Urothelium cell line (cell line): Measurements from ENCODE around the gene S100A14.

Source experiments
- DNase-seq: peaks from one replicate; pipeline ENCODE4 v3.0.0; 2011; ENCODE audit warnings: low spot score, mixed read lengths
- FAIRE-seq: peaks from 2 replicates; lab custom pipeline; 2011; peaks lifted over from hg19 to GRCh38; lab: Jason Lieb, UNC

Gene S100A14

DNA sequence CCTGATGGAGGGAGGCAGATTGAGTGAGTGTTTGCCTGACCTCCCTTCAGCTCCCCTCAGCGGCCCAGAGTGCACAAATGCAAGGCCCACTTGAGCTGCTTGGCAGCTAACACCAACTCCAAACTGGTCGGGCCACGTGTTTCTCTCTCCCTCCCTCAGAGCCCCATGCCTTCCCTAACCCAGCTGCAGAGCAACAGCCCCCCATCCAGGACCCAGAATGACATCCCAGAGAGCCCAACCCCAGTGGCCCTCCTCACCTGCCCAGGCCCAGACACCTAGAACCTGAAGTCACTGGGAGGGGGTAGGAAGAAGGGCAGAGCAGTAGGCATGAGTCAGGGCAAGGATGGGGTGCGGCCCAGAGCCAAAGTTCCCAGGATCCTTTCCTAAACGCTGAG, 789 bp upstream of the S100A14 start:
- DNase-seq, result no peak
- FAIRE-seq, result no peak

DNA sequence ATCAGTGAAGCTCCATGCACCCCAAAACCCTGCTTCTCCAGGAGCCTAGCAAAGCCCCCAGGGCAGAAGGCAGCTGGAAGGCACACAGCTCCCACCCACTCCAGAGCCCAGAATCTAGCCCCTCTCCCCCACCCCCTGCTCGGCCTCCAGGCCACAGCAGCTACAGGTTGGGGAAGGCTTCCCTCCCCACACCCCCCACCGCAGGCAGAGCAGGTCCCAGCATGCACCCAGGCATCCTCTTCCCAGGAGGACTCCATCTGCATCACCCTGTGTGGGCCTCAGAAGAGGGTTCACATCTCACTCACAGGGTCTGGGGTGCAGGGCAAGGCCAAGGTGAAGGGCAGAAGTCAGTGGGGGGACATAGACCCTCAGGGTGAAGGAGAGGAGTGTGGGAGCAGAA, 719 bp downstream of the S100A14 start:
- FAIRE-seq (no peak), DNase-seq (no peak)

DNA sequence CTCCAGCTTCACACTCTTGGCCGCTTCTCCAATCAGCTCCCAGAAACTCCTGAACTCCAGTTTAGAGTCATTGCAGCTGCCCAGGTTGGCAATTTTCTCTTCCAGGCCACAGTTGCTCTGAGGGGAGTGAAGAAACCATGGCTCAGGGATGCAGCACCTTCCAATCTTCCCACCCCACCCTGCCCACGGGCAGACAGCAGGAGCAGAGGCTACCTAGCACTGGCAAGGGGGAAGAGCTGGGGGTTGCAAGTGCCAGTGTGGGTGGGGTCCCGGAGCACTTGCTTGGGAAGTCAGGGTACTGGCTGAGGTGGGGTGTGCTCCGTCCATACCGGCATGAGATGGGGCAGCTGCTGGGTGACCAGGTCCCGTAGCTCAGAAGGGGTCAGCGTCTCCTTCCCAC, 1.2 kb downstream of the S100A14 start:
- FAIRE-seq (no peak), DNase-seq (no peak)

DNA sequence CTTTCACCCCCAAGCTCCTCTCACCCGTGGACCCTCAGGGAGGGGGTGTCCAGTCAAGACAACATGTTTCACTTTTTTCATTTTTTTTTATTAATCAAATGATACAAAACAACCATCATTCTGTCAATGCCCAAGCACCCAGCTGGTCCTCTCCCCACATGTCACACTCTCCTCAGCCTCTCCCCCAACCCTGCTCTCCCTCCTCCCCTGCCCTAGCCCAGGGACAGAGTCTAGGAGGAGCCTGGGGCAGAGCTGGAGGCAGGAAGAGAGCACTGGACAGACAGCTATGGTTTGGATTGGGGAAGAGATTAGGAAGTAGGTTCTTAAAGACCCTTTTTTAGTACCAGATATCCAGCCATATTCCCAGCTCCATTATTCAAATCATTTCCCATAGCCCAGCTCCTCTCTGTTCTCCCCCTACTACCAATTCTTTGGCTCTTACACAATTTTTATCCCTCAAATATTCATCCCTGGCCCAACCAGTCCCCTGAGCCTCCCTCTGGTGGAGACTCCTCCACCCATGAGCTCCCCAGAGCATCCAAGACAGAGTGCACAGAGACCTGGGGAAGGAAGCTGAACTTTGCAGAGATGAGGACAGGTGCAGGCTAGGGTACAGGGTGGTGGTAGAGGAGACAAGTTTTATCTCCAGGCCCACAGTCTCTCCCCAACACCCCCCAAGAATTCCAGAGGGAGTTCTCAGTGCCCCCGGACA, 1.8 kb downstream of the S100A14 start:
- DNase-seq (no peak), FAIRE-seq (no peak)

DNA sequence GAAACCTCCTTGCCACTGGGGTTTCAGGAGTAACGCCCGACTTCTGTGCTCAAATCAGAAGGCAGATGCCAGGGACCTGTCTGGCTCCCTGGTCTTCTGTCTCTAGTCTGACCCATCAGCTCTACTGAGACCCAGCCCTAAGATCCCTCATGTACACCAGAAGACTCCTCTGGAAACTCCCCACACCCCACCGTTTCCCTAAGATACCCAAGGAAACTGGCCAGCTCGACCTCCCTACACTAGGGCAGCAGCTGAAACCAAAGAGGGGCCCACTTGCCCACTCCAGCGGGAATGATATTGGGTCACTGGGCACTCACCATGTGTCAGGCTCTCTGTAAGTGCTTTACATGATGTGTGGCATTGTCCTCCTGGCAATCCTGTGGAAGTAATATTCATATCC, 2.7 kb downstream of the S100A14 start:
- DNase-seq (no peak), FAIRE-seq (no peak)

DNA sequence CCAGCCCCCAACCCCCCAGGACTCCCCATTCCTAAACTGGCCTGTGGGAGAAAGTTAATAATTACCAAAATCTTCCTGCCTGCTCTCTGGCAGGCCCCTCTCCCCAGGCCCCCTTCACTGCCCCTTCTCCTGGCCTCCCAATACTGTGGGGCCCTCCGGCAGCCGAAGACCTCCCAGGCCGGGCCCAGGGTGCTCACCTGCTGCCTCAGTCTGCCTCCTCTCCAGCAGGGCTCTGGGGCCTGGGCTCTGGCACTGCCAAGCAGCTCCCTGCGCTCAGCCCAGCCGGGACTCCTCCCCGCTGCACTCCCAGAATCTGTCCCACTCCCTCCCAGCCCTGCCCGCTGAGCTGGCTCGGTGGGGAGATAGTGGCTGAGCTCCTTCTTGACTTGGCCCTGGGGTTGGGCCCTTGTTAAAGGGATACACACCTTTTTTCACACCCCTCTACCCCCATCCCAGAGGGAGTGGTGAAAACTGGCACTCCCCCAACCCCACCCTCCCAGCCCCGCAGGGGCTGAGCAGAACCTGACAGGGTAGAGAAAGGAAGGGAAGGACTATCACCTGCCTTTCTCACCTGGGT, 3.3 kb downstream of the S100A14 start, which contains the start of gene S100A16:
Gene S100A16, minus strand, starts transcription at position 383 of the 577 bp plus-strand sequence. CDS start 4,986 bp downstream, outside the sequence.
- DNase-seq, result peak; percentile 87
- FAIRE-seq, result no peak

DNA sequence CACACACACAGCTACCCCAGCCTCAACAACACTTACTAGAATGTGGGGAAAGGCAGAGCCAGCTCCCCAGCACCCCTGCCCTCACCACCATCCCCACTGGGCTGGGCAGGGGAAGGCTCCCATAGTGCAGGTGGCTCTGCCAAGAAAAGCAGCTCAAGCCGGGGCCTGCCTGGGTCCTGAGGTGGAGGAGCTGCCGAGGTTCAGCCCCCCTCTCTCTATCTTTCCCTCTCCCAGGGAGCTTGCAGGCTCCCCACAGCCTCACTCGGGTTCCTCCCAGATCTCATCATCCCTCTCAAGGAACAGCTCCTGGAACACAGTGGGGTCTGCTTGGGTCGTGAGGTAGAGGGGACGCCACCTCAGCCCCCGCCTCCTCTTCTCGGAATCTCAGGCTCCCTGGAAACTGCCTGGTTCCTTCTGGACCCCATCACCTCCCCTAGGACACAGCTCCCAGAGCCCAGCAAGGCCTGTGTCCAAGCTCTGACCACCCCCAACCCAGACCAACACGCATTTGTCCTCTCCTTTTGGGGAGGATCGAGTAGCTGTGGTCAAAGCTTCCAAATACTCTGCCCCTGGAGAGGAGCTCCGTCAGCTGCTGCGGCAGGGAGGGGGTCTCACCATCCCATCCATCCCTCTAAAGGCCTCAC, 3.9 kb downstream of the S100A14 start:
- no peak for FAIRE-seq
- peak; percentile 16 for DNase-seq

DNA sequence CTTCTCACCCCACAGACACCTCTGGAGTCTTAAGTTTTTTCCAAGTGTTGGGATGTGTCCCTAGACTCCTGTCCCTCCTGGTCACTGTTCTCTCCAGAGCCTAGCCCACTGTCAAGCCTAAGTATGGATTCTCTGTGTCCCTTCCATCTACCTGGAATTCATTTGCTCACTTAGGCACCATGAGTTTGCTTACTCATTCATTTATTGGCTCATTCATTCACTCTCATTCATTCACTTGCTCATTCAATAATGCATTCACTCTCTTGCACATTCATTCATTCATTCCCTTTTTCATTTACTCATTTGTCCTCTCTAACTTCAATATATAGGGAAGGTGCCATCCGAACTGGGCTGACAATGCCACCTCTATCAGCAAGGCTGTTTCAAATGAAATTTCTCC, 4.8 kb downstream of the S100A14 start:
- DNase-seq (no peak), FAIRE-seq (peak; percentile 32)

DNA sequence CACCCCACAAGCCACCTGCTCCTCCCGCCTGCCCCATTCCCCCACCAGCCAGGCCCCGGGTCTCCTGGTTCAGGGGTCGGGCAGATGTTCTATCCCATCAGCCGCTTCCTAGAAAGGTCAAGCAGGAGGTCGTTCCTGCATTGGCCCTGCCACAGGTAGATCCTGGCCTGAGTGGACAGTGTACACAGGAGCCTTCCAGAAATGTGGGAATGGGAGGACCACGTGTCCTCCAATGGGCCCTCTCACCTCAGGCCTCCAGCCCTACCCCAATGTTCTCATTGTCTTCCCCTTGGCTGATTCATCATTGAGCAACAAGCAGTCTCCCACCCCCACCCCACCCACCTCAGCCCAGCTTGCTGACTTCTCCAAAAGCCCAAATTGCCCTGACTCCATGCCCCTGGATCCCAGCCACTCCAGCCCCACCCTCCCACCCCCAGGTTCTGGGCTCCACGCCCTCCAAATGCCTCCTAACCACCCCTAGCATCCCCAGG, 5.3 kb downstream of the S100A14 start:
- FAIRE-seq, result no peak

DNA sequence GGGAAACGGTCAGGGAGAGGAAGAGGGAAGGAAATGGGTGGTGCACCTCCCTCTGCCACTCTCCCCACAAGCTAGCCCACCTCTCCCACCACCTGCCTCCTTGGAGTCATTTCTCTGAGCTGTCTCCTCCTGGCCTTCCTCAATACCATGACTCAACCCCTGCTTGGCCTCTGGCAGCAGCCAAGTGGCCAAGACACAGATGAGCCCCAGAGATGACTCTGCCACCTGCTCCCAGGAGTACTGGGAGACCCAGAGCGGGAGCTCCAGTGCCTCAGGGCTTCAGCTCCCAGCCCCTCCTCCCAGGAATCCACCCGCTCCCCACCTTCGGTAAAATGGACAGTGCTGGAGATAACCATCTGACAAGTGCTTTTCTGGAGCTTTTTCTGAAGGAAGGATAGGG, 5.8 kb downstream of the S100A14 start:
- DNase-seq, result peak; percentile 18
- no peak for FAIRE-seq

More for the DNA sequence above, 5.3 kb downstream of the S100A14 start:
- peak; percentile 41 for DNase-seq

DNA sequence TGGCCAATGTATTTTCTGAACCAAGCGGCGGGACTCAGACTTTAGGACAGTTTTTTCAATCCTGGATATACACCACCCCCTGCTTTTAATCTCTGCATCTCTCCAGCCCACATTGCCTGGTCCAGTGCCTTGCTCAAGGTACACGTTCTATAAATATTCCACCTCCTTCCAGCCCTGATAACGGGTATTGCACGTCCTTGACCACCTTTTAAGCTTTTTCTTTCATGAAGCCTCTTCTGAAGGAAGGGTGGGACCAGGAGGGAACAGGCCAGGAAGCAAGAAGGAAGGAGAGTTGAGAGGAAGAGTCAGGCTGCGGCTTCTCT, 6.6 kb downstream of the S100A14 start:
- FAIRE-seq, result no peak
- no peak for DNase-seq

DNA sequence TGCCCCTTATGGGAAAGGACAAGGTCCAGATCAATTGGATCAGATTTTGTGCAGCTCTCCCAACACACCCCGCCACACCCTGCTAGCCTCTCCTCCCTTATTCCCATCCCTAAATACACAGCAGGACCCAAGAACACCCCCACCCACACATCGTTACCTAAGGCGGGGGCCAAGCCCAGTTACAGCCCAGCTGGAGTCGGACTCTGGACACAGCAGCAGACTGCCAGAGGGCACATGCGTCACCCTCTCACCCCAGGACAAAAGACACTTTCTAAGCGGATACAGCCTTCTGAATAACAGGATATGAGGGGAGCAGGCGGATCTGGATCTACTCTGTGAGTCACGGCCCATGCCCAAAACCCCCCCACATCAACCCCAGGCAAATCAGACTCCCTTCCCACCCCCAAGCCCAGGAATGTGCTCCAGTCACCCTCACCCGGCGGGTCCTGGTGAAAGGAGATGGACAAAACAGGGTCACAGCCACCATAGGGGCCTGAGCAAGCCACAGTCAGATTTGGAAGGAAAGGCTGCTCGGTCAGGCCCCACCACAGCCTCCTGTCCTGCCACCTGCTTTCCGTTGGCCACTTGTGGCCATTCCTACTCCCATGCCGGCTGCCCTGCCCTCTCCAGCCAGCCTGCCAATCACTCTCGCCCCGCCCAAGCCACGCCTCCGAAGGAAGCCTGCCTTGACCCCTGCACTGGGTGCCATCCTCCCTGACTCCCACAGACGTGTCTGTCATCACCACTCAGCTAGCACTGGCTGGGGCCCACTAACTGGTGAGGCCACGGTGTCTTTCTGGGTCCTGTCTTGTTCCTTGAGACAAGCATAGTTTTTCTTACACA, 7.2 kb downstream of the S100A14 start:
- FAIRE-seq, result peak; percentile 68
- DNase-seq, result peak; percentile 93

DNA sequence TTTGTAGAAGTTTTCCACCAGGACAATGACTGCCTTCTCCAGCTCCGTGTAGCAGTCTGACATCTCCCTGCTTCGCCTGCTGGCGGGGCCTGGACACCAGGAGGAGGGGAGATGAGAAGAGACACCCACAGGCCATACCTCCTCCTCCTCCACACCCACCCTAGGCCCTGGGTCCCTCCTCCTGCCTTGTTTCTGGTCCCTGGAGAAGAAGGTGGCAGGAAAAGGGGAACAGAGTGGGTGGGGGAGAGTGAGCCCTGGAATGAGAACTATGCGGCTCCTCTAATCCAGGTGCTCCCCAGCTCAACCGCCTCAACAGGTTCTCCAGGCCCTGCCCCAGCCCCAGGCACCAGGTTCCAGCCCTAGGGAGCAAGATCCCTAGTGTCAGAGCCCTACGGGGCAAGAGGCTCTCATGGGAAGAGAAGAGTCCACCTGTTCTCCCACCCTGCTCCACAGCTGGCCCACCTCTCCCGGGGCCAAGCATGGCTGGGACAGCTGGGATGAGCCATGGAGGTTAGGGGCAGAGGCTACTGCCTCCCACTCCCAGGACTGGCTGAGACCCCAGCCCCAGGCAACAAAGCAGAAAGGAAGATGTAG, 7.9 kb downstream of the S100A14 start:
- no peak for FAIRE-seq
- peak; percentile 61 for DNase-seq

DNA sequence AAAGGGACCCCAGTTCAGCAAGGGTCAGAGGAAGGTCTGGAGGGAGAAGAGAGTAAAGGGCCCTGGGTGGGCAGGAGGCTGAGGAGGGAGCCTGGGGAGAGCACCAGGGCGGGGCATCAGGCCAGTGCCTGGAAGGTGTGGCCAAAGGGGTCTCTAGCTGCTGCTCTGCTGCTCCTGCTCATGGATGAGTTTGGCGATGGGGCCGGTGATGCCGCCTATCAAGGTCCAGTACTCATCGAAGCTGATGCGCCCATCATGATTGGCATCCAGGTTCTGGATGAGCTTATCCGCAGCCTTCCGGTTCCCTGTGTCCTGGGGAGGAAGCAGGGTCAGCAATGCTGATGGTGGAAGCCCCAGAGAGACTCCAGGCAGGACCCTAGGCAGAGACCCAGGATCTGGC, 8.7 kb downstream of the S100A14 start:
- FAIRE-seq (no peak), DNase-seq (peak; percentile 3)

DNA sequence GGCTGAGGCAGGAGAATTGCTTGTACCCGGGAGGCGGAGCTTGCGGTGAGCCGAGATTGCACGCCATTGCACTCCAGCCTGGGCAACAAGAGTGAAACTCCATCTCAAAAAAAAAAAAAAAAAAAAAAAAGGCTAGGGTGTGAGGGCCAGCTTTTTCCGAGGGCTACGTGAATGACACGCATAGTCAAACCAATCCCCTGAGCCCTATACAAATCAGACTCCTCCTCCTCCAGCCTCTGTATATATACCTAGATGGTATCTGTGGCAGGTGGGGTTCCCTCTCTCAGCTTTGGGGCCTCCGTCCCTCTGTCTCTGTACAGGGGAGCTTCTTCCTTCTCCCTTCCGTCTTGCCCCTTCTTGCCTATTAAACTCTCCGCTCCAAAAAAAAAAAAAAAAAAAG, 9.9 kb downstream of the S100A14 start:
- FAIRE-seq (no peak), DNase-seq (no peak)

DNA sequence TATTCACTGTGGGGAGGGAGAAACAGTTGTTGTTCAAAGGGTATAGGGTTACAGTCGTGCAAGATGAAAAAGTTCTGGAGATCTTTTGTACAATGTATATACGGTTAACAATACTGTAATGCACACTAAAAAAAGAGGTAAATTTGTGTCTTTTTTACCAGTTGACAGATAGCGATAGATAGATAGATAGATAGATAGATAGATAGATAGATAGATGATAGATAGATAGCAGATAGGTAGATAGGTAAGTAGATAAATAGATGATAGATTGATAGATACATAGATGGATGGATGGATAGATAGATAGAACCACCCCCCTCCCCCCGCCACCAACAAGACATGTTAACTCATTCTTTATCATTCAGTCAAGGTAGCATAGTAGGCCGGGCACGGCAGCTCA, 13.4 kb downstream of the S100A14 start:
- FAIRE-seq, result no peak
- no peak for DNase-seq

DNA sequence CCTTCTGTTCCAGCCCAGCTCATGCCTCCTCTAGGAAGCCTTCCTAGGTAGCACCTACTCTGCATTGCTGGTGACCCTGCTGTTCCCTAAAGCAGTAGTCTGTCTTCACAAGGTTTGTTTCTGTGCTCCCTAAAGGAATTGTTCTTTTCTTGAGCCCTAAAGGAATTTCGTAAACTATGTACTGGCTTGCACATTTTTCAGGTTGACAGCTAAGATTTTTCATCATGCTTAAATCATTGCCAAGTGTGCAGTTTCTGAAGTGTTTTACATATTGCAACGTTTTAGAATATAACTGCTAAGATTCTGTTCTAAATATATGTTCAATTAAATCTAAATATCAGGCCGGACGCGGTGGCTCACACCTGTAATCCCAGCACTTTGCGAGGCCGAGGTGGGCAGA, 16.3 kb downstream of the S100A14 start:
- no peak for FAIRE-seq
- DNase-seq, result no peak

DNA sequence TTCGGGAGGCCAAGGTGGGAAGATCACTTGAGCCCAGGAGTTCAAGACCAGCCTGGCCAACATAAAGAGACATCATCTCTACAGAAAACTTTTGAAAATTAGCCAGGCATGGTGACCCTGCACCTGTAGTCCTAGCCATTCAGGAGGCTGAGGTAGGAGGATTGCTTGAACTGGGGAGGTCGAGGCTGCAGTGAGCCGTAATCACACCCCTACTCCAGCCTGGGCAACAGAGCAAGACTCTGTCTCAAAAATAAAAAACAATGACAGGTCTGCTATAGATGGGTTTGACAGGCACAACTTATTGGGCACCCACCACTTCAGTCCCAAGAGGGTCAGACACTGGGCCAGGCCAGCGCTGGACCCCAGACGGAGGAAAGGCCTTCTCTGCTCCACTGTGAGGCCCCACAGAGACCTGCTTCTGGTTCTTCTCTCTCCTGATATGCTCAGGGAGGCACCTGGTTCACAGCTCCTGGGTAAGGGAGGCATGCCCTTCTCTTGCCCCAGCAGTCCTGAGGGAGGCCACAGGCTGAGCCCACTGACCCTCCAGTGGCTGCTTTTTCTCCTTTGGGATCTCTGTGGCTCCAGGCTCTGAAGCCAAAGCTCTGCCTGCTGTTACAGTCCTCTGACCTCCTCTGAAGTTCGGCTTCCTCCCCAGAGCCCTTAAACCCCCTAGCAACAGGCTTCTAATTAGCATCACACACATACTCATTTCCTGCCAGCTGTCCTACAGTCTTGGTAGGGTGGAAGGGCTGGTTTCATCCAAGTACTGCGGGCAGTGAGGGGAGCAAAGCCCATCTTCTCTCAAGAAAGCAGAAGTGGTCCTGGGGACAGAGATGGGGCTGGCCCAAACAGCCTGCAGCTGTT, 17.6 kb downstream of the S100A14 start:
- no peak for DNase-seq
- FAIRE-seq, result no peak

DNA sequence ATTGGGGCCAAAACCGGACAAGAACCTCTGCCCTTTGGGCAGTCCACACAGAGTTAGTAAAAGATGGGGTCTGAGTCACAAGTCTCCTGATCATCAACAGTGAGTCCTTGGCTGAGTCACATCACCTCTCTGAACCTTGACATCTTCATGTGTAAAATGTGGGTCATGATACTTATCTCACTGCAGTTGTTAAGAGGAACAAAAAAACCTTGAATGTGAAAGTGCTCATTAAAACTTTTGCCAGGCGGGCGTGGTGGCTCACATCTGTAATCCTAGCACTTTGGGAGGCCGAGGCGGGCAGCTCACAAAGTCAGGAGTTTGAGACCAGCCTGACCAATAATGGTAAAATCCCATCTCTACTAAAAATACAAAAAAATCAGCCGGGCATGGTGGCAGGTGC, 18.9 kb downstream of the S100A14 start:
- FAIRE-seq (no peak), DNase-seq (no peak)

DNA sequence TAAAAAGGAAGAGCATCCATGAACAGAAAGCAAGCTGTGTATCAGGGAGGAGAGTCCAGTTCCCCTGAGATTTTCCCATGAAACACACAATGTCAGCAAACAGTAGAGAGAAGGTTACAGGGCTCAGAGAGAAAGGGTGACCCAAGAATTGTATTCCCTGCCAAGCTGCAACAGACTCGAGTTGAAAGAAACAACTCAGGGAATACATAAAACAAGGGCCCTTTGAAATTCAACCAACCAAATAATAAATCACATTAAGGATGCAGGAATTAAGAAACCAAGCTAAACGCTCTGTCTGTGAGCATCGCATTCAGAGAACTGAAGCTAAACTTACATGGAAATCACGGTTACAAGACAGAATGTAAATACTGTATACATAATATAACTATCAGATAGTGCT, 23.4 kb downstream of the S100A14 start:
- no peak for DNase-seq
- FAIRE-seq, result no peak
